Mucosa of gallbladder (tissue), 1 donor: ENCODE data around the gene RTF2. TPM values are rescaled to one million over a fixed set of nuclear protein-coding genes. Genes with fewer than 3 reads are reported as not detected.
"Not testable (repeated sequence)": the region's sequence is repeated elsewhere in the genome, so short reads cannot be mapped to it uniquely, and the experiment has no call there.

Source experiments
- DNase-seq: peaks from one replicate; pipeline ENCODE4 v3.0.0-alpha.2; 2020; ENCODE audit warnings: low spot score
- total RNA-seq: library from RNA; stranded (reverse); gene quantifications from one replicate; pipeline ENCODE4 v1.2.1, GENCODE V29; 2021
- donor health status: DM: no; HTN: no; CAD: no.

RTF2 gene
- total RNA-seq, 1 donor from 2014 or later, result 79.2 TPM

GRCh38 chr20:56501116-56501515 lies 32.7 kb downstream of the RTF2 start:
- DNase-seq, result no peak

GRCh38 chr20:56503916-56504315 lies 35.5 kb downstream of the RTF2 start:
- DNase-seq, result no peak

- DNase-seq, result no peak
These were observed 36.1 kb downstream of the RTF2 start for GRCh38 chr20:56504373-56505005.

- no peak for DNase-seq
These were observed 37.7 kb downstream of the RTF2 start for GRCh38 chr20:56506103-56506502.

DNA sequence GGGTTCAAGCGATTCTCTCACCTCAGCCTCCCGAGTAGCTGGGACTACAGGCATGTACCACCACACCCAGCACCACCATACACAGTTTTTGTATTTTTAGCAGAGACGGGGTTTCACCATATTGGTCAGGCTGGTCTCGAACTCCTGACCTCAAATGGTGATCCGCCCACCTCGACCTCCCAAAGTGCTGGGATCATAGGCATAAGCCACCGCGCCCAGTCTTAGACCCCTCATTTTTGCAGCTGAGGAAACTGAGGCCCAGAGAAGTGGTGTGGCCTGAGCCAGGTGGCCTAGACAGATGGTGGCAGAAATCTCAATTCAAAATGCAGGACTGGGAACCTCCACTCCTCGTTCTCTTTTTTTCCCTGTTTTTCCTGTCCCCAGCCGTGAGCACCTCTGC lies 43.5 kb downstream of the RTF2 start:
- DNase-seq, result no peak

DNA sequence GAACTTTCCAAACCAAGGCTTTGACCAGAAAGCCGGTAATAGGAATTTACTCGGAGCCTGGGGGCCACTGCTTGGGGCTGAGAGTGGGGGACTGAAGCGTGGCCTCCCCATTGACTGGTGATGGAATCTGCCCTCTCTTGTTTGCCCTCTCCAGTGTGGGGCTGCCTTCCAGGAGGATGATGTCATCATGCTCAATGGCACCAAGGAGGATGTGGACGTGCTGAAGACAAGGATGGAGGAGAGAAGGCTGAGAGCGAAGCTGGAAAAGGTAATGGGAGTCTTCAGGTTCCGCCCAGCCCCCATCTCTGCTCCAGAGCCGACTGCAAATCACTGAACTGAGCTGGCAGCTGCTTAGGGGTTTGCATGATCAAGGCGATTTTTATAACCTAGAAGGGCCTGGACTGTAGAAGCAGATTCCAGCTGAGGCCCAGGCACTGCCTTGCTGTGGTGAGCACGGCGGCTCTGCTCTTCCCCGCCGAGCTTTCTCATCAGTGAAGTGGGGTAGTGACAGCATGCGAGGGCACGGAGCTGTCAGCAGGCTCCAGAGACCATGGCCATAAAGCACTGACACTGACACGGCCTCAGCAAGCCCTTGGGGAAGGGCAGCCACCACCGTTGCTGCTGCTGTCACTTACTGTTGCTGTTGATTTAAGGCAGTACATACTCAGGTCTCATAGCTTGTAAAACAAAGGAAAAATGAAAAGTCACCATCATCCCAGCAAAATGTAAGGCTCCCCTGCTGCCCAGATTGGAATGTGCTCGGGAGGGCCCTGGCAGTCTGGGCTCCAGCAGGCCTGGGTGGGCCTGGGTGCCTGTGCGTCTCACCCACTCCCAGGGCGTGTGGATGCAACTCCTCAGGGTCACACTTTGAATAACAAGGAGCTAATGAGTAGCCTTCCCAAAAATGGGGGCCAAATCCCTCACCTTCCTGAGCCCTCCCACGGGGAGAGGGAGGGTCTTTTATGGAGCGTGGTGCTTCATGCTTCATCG lies 45.0 kb downstream of the RTF2 start:
- no peak for DNase-seq

DNA sequence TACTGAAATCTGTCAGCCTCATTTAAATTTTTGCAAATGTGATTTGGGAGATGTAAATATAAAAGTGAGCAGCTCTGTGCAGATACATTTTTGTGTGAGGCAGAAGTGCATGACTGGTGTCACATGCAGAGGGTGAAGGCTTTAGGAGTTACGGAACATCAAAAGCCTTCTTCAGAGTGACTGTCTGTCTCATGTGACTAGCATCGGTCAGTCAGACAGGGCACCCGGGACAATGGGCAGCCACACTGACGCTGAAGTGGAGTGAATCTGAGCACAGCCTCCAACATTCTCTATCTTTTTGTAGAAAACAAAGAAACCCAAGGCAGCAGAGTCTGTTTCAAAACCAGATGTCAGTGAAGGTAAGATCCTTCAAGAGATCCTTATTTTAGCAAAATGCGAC lies 48.2 kb downstream of the RTF2 start:
- DNase-seq, result no peak

DNA sequence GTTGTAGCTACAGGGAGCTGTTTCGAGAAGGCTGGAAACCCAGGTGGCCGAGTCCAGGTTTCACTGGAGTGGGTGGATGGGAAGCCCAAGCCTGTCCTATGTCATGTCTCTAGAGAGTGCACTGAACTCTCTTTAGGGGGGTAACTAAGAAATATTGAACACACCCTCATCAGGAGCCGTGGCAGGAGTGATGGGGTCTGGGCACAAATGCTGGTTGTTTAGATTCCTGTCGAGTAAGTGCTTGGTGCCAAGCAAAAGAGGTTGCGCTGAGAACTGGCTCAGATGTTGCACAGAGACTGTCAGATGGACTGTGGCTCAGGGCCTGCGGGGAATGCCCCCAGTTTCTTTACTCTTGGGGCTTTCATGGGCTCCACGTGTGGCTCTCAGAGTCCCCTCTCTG lies 48.8 kb downstream of the RTF2 start:
- no peak for DNase-seq

GRCh38 chr20:56517641-56518040 lies 49.2 kb downstream of the RTF2 start:
- no peak for DNase-seq

DNA sequence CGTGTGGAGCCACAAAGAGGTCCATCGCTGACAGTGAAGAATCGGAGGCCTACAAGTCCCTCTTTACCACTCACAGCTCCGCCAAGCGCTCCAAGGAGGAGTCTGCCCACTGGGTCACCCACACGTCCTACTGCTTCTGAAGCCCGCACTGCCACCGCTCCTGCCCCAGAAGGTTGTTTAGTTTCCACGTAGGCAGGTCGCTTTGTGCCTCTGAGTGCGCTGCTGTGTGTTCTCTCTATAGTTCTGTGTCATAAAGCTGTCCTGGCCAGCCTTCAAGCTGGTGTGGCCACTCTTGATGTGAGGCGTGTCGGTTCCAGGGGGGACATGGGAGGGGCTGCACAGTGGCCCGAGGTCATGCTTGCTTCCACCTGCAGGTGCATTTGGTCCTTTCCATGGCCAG lies 49.7 kb downstream of the RTF2 start:
- no peak for DNase-seq

GRCh38 chr20:56518721-56519398 lies 50.4 kb downstream of the RTF2 start:
- DNase-seq, result no peak

GRCh38 chr20:56519551-56519950 lies 51.1 kb downstream of the RTF2 start:
- DNase-seq, result no peak

GRCh38 chr20:56520180-56520579 lies 51.8 kb downstream of the RTF2 start:
- DNase-seq, result no peak

DNA sequence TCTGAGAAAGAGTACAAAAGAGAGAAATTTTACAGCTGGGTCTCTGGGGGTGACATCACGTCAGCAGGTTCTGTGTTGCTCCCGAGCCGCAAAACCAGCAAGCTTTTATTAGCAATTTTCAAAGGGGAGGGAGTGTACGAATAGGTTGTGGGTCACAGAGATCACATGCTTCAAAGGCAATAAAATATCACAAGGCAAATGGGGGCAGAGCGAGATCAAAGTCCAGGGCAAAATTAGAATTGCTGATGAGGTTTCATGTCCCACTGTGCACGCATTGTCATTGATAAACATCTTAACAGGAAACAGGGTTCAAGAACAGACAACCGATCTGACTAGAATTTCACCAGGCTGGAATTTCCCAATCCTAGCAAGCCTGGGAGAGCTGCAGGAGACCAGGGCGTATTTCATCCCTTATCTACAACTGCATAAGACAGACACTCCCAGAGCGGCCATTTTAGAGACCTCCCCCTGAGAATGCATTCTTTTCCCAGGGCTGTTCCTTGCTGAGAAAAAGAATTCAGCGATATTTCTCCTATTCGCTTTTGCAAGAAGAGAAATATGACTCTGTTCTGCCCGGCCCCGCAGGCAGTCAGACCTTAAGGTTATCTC lies 52.4 kb downstream of the RTF2 start:
- not testable (repeated sequence) for DNase-seq

DNA sequence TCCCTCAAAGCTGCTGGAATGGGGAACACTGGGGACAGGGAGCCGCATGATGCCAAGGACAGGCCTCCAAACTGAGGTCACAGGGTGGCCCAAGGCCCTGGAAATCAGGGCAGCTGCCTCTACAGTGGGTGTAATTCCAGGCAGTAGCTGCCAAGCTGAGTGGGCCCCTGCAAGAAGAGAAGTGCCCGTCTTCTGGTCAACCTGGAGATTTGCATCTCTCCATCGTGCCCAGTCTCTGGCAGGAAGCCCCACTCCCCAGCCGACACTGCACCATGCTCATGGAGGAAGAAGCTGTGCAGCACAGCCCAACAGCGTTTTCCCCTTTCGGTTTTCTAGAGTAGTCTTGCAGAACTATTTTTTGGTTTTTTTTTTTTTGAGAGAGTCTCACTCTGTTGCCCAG lies 53.9 kb downstream of the RTF2 start:
- DNase-seq, result no peak

GRCh38 chr20:56524444-56524843 lies 56.0 kb downstream of the RTF2 start, which contains the start of gene FAM209A:
Gene FAM209A (plus strand): TSS chr20:56524744. CDS start chr20:56524809, 65 bp downstream.
- DNase-seq, result not testable (repeated sequence)

GRCh38 chr20:56527521-56527920 lies 59.1 kb downstream of the RTF2 start:
- no peak for DNase-seq

- not testable (repeated sequence) for DNase-seq
These were observed 64.5 kb downstream of the RTF2 start, which contains the start of gene FAM209B for GRCh38 chr20:56532946-56533345. Gene FAM209B (plus strand): TSS chr20:56533246. CDS start chr20:56533342, 96 bp downstream.

GRCh38 chr20:56537997-56538396 lies 69.6 kb downstream of the RTF2 start:
- no peak for DNase-seq

DNA sequence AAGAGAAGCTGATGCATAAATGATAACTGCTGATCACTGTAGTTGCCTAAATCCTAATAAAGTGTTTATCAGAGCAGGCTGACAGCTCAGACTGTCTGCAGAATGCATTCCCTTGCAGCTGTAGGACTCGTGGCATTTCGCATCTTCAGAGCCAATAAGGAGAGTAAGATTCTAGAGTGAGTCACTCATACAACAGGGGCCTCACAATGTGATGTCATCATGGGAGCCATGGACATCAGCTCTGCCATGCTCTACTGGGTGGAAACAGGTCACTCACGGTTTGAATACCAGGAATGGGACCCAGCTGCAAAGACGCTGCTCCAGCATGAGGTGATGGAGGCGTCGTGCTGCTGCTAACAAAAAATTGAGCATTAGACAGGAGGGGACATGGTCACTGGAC lies 72.0 kb downstream of the RTF2 start:
- DNase-seq, result no peak

- no peak for DNase-seq
These were observed 74.1 kb downstream of the RTF2 start for GRCh38 chr20:56542489-56543030.

- no peak for DNase-seq
These were observed 83.1 kb downstream of the RTF2 start for GRCh38 chr20:56551571-56551970.
